HepG2 (cell line): ENCODE data around the gene IFITM10. TPM values are rescaled to one million over a fixed set of nuclear protein-coding genes. Genes with fewer than 3 reads are reported as not detected.

ENCODE experiments used
- ATAC-seq: fragments of 200-7000 bp; cut with Tn5 transposase; 3 replicates; pipeline ENCODE4 v1.9.1; 2020; ENCODE audit warnings: mild to moderate bottlenecking, moderate library complexity
- BruUV-seq: library from RNA; stranded (reverse); fragments of 400-500 nt; replicated peaks from 2 replicates; lab custom pipeline; 2021; lab: Mats Ljungman, UMichigan
- CTCF ChIA-PET: fragments of 300-600 bp; formaldehyde crosslinking; extraction: SDS; loops from one replicate; lab custom pipeline; 2021; ENCODE audit warnings: low total read pairs, inconsistent platforms, low intra/inter-chr PET ratio; lab: Yijun Ruan, JAX
- POLR2A ChIA-PET: fragments of 350-600 bp; sonication (Branson Sonifier 250); formaldehyde crosslinking; loops from one replicate; lab custom pipeline; 2020; ENCODE audit warnings: antibody characterized with exemption, inconsistent platforms; lab: Yijun Ruan, JAX
- DNase-seq: peaks from one replicate; pipeline ENCODE4 v3.0.0-alpha.2; 2015; ENCODE audit warnings: low spot score
- FAIRE-seq: peaks from 3 replicates; lab custom pipeline; 2011; peaks lifted over from hg19 to GRCh38; lab: Jason Lieb, UNC
- H2AFZ ChIP-seq: one replicate; pipeline ENCODE4 v1.6.1; 2011; ENCODE audit warnings: low read length, inconsistent platforms
- H3K27ac ChIP-seq: fragments of 300-600 bp; 3 replicates; pipeline ENCODE4 v1.8.0; 2011; ENCODE audit warnings: mixed run types, mild to moderate bottlenecking, mixed read lengths, low read length, inconsistent platforms; ENCODE audit not compliant: insufficient read depth; ENCODE audit errors: extremely low read length
- H3K27me3 ChIP-seq, 2 experiments: fragments of 200-600 bp in 1 of 2; 2 replicates in 1 of 2; 3 replicates in 1 of 2; pipeline versions ENCODE4 v1.6.0 to v1.8.0; 2011; ENCODE audit warnings: low read length in 2 of 2, mild to moderate bottlenecking in 2 of 2, moderate library complexity in 2 of 2, inconsistent platforms in 1 of 2; ENCODE audit not compliant: insufficient read depth in 2 of 2, control insufficient read depth in 1 of 2
- H3K36me3 ChIP-seq, 2 experiments: fragments of 200-600 bp in 1 of 2; replicated peaks in 1 of 2; 2 replicates in 1 of 2; 3 replicates in 1 of 2; pipeline versions ENCODE4 v1.5.1 to v1.8.0; 2011; ENCODE audit warnings: low read length in 2 of 2, inconsistent platforms in 1 of 2; ENCODE audit not compliant: insufficient read depth in 2 of 2, control insufficient read depth in 1 of 2
- H3K4me1 ChIP-seq: 2 replicates; pipeline ENCODE4 v1.5.1; 2012; ENCODE audit warnings: low read length, inconsistent platforms; ENCODE audit not compliant: insufficient read depth
- H3K4me2 ChIP-seq: 2 replicates; pipeline ENCODE4 v1.6.0; 2011; ENCODE audit warnings: low read depth, low read length, inconsistent platforms
- H3K4me3 ChIP-seq, 3 experiments: fragments of 200-600 bp in 1 of 3; sonication (generic), shearing (Covaris generic) in 1 of 3; replicated peaks in 1 of 3; 2 replicates each; pipeline ENCODE4 v1.5.1; 2011 to 2016; ENCODE audit warnings: low read length in 3 of 3, inconsistent platforms in 2 of 3, low read depth in 2 of 3, mild to moderate bottlenecking in 2 of 3, control low read depth in 1 of 3, mixed read lengths in 1 of 3; ENCODE audit not compliant: insufficient read depth in 1 of 3
- H3K79me2 ChIP-seq: one replicate; pipeline ENCODE4 v1.6.1; 2011; ENCODE audit warnings: low read length, inconsistent platforms; ENCODE audit not compliant: insufficient read depth
- H3K9ac ChIP-seq: 2 replicates; pipeline ENCODE4 v1.6.0; 2011; ENCODE audit warnings: mild to moderate bottlenecking, low read depth, low read length, inconsistent platforms; ENCODE audit not compliant: insufficient read depth
- H3K9me3 ChIP-seq: 2 replicates; pipeline ENCODE4 v1.5.1; 2012; ENCODE audit warnings: mild to moderate bottlenecking, low read length
- H4K20me1 ChIP-seq: 2 replicates; pipeline ENCODE4 v1.6.0; 2011; ENCODE audit warnings: inconsistent platforms, mild to moderate bottlenecking, low read length, moderate library complexity; ENCODE audit not compliant: insufficient read depth
- GLI4 ChIP-seq: sonication (generic); formaldehyde crosslinking; IDR thresholded peaks from 2 replicates; pipeline ENCODE4 v1.5.1; 2020; ENCODE audit warnings: missing genetic modification reagents, mild to moderate bottlenecking, moderate library complexity, borderline replicate concordance
- MTA1 ChIP-seq: sonication (generic); formaldehyde crosslinking; IDR thresholded peaks from 2 replicates; pipeline ENCODE4 v1.4.0; 2020; ENCODE audit warnings: missing genetic modification reagents, mild to moderate bottlenecking, borderline replicate concordance
- ZNF207 ChIP-seq: fragments of 450-650 bp; IDR thresholded peaks from 2 replicates; pipeline ENCODE4 v1.6.1; 2016; ENCODE audit warnings: antibody characterized with exemption, borderline replicate concordance
- WGBS: methylation state at CpG from one replicate; pipeline ENCODE4 v1.1.6; 2017; ENCODE audit warnings: low lambda C conversion rate; 5-methylcytosine and 5-hydroxymethylcytosine counted together
- in situ Hi-C: cut with HindIII; loops from 2 replicates; pipeline ENCODE4 v1.10.0; 2017; ENCODE audit warnings: low pct_unique_long_range_greater_than_20kb; ENCODE audit not compliant: extremely low pct_ligation_motif_present
- intact Hi-C: fragments of 100-400 bp; cut with micrococcal nuclease; formaldehyde crosslinking; loops from one replicate; pipeline ENCODE4 v1.10.0; 2022; ENCODE audit not compliant: unreplicated experiment
- polyA plus RNA-seq, 8 experiments: library from polyadenylated mRNA; depleted of rRNA in 3 of 8; stranded (reverse) in 7 of 8; unstranded in 1 of 8; fragments of >200 nt; fragmentation: Illumina TruSeq in 4 of 8; extraction: Trizol in 4 of 8; gene quantifications; 2 replicates each; pipeline versions ENCODE4 v1.2.1 to v1.2.3, GENCODE V29; 2011 to 2016; ENCODE audit warnings: low read depth in 4 of 8, missing spikeins in 1 of 8, mixed read lengths in 1 of 8; ENCODE audit not compliant: insufficient read depth in 1 of 8
- total RNA-seq, 5 experiments: library from RNA; depleted of rRNA; stranded (reverse); fragments of >200 nt; fragmentation: Illumina TruSeq; extraction: Trizol; gene quantifications; 2 replicates each; pipeline ENCODE4 v1.2.3, GENCODE V29; 2016; ENCODE audit warnings: low read depth in 1 of 5
- TF ChIP-seq, protein P1 (sequence below): sonication (generic); formaldehyde crosslinking; IDR thresholded peaks from 2 replicates; pipeline ENCODE4 v1.4.0; 2020; ENCODE audit warnings: missing genetic modification reagents
- TF ChIP-seq, protein P2 (sequence below), 2 experiments: fragments of 450-650 bp in 1 of 2; sonication (generic) in 1 of 2; formaldehyde crosslinking in 1 of 2; IDR thresholded peaks; 2 replicates each; pipeline versions ENCODE4 v1.6.1 to v1.8.0; 2016 to 2022; ENCODE audit warnings: antibody characterized with exemption in 1 of 2, mild to moderate bottlenecking in 1 of 2, missing genetic modification reagents in 1 of 2
- TF ChIP-seq, protein P3 (sequence below): sonication (generic); formaldehyde crosslinking; IDR thresholded peaks from 2 replicates; pipeline ENCODE4 v1.4.0; 2020; ENCODE audit warnings: mild to moderate bottlenecking, missing genetic modification reagents

IFITM10 gene
- total and polyA plus RNA-seq, 2 of the 13 experiments (the other 11 are each of a cell fraction or from before 2014, with no cell fraction given): 0.09 to 0.13 TPM

DNA sequence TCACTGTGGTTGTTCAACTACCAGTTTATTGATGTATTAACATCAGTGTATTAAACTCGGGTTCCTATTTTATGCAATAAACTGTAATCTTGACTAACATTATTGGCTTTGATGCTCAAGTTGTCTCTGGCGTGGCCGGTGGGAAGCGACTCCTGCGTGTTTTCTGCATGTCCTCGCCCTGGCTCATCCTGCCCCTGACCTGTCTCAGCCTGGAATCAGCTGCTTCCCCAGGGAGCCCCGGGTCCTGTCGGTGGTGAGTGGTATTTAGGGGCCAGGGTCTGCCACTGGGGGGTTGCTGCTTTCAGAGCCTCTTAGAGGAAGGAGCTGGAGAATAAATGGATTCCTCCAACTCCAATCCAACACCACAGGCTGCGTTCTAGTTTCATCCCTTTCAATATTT lies 22.5 kb downstream of the IFITM10 start:
- in situ Hi-C loops: no loop called here
- BruUV-seq: no TSS peak
- POLR2A ChIA-PET: no interaction called here

More for the DNA sequence above, 22.5 kb downstream of the IFITM10 start:
- Histone ChIP-seq H3K4me1 (no peaks in the 10 kb centered on the region), H3K27me3 (peaks cover 0 to 54% of the 10 kb centered on the region in 2 experiments; a peak in 4 of 5 replicates), H3K4me3 (no peak overlapping the region), H3K79me2 (no peaks in the 10 kb centered on the region), H3K36me3 (no peaks in the 10 kb centered on the region), H3K9ac (no peak overlapping the region), H4K20me1 (no peaks in the 10 kb centered on the region), H3K27ac (no peak overlapping the region), H3K9me3 (no peaks in the 10 kb centered on the region), H2AFZ (no peak overlapping the region), H3K4me2 (no peak overlapping the region)
- intact Hi-C loops: no loop called here
- TF ChIP-seq, protein P1, sequence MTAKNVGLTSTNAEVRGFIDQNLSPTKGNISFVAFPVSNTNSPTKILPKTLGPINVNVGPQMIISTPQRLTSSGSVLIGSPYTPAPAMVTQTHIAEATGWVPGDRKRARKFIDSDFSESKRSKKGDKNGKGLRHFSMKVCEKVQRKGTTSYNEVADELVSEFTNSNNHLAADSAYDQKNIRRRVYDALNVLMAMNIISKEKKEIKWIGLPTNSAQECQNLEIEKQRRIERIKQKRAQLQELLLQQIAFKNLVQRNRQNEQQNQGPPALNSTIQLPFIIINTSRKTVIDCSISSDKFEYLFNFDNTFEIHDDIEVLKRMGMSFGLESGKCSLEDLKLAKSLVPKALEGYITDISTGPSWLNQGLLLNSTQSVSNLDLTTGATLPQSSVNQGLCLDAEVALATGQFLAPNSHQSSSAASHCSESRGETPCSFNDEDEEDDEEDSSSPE (CRISPR knock-in tag): no peak
- TF ChIP-seq MTA1: no peak
- TF ChIP-seq ZNF207: no peak
- TF ChIP-seq, protein P2, sequence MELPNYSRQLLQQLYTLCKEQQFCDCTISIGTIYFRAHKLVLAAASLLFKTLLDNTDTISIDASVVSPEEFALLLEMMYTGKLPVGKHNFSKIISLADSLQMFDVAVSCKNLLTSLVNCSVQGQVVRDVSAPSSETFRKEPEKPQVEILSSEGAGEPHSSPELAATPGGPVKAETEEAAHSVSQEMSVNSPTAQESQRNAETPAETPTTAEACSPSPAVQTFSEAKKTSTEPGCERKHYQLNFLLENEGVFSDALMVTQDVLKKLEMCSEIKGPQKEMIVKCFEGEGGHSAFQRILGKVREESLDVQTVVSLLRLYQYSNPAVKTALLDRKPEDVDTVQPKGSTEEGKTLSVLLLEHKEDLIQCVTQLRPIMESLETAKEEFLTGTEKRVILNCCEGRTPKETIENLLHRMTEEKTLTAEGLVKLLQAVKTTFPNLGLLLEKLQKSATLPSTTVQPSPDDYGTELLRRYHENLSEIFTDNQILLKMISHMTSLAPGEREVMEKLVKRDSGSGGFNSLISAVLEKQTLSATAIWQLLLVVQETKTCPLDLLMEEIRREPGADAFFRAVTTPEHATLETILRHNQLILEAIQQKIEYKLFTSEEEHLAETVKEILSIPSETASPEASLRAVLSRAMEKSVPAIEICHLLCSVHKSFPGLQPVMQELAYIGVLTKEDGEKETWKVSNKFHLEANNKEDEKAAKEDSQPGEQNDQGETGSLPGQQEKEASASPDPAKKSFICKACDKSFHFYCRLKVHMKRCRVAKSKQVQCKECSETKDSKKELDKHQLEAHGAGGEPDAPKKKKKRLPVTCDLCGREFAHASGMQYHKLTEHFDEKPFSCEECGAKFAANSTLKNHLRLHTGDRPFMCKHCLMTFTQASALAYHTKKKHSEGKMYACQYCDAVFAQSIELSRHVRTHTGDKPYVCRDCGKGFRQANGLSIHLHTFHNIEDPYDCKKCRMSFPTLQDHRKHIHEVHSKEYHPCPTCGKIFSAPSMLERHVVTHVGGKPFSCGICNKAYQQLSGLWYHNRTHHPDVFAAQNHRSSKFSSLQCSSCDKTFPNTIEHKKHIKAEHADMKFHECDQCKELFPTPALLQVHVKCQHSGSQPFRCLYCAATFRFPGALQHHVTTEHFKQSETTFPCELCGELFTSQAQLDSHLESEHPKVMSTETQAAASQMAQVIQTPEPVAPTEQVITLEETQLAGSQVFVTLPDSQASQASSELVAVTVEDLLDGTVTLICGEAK (IDR thresholded peaks at IDR 0.05): no peak
- TF ChIP-seq, protein P2 (CRISPR knock-in tag; IDR thresholded peaks at IDR 0.05): no peak
- no peak for TF ChIP-seq GLI4 (CRISPR knock-in tag)
- TF ChIP-seq, protein P3, sequence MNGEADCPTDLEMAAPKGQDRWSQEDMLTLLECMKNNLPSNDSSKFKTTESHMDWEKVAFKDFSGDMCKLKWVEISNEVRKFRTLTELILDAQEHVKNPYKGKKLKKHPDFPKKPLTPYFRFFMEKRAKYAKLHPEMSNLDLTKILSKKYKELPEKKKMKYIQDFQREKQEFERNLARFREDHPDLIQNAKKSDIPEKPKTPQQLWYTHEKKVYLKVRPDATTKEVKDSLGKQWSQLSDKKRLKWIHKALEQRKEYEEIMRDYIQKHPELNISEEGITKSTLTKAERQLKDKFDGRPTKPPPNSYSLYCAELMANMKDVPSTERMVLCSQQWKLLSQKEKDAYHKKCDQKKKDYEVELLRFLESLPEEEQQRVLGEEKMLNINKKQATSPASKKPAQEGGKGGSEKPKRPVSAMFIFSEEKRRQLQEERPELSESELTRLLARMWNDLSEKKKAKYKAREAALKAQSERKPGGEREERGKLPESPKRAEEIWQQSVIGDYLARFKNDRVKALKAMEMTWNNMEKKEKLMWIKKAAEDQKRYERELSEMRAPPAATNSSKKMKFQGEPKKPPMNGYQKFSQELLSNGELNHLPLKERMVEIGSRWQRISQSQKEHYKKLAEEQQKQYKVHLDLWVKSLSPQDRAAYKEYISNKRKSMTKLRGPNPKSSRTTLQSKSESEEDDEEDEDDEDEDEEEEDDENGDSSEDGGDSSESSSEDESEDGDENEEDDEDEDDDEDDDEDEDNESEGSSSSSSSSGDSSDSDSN (CRISPR knock-in tag): no peak
- FAIRE-seq: no peak
- CTCF ChIA-PET: no interaction called here
- 18% methylated on average over 9 of the region's 9 CpGs for WGBS
- ATAC-seq: no peak
- DNase-seq: no peak
